ENCODE measurements around the gene SCYL3.

DNA sequence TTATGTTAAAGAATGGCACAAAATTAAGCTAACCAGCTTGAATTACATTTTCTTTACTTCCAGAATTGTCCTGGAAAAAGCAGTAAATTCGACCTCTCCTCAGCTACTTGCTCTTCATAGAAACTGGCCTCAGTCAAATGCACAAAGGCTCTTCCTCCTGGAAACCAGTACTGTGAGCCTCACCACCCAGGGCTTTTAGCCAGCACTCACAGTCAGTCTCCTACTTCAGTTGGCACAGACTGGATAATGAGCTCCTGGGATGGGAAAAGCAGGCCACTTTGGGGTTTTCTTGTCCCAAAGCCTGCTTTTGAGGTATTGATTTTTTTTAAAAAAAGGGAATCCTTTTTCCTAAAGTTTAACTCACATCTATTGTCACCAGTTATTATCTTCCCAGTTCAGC, 40.4 kb downstream of the SCYL3 start:
- TF ChIP-seq, protein P1, sequence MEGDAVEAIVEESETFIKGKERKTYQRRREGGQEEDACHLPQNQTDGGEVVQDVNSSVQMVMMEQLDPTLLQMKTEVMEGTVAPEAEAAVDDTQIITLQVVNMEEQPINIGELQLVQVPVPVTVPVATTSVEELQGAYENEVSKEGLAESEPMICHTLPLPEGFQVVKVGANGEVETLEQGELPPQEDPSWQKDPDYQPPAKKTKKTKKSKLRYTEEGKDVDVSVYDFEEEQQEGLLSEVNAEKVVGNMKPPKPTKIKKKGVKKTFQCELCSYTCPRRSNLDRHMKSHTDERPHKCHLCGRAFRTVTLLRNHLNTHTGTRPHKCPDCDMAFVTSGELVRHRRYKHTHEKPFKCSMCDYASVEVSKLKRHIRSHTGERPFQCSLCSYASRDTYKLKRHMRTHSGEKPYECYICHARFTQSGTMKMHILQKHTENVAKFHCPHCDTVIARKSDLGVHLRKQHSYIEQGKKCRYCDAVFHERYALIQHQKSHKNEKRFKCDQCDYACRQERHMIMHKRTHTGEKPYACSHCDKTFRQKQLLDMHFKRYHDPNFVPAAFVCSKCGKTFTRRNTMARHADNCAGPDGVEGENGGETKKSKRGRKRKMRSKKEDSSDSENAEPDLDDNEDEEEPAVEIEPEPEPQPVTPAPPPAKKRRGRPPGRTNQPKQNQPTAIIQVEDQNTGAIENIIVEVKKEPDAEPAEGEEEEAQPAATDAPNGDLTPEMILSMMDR (conservative IDR thresholded peaks at IDR 0.05; ENCODE audit: low read depth in 2 of 2) = no peak
- no peak for TF ChIP-seq POLR2AphosphoS5 (IDR thresholded peaks at IDR 0.05; ENCODE audit: low read depth)
- TF ChIP-seq EZH2 (IDR thresholded peaks at IDR 0.05; ENCODE audit: low read depth, unreplicated experiment) = no peak
- no peak for TF ChIP-seq STAT1 (IDR thresholded peaks at IDR 0.05; ENCODE audit: unreplicated experiment)
- no peak for TF ChIP-seq EZH2phosphoT487 (IDR thresholded peaks at IDR 0.05; ENCODE audit: unreplicated experiment)
- no peak for TF ChIP-seq REST (IDR thresholded peaks at IDR 0.05; ENCODE audit: unreplicated experiment)
- TF ChIP-seq JUNB (IDR thresholded peaks at IDR 0.05; ENCODE audit: unreplicated experiment) = no peak
